HEK293T (cell line): Measurements from ENCODE around the gene CDK7.

Experiments
- CTCF ChIA-PET: fragments of 350-600 bp; formaldehyde crosslinking; extraction: SDS; loops from one replicate; lab custom pipeline; 2021; ENCODE audit warnings: antibody characterized with exemption, inconsistent platforms; lab: Yijun Ruan, JAX
- POLR2A ChIA-PET: fragments of 350-600 bp; formaldehyde crosslinking; extraction: SDS; loops from one replicate; lab custom pipeline; 2020; ENCODE audit warnings: antibody characterized with exemption, inconsistent platforms; lab: Yijun Ruan, JAX
- DNase-seq: peaks from one replicate; pipeline ENCODE4 v3.0.0; 2012; ENCODE audit warnings: mixed read lengths; ENCODE audit errors: extremely low spot score
- ARNT ChIP-seq: fragments of 450-650 bp; IDR thresholded peaks from 2 replicates; pipeline ENCODE4 v1.6.1; 2017; ENCODE audit warnings: mild to moderate bottlenecking
- BHLHE40 ChIP-seq: fragments of 450-650 bp; IDR thresholded peaks from 2 replicates; pipeline ENCODE4 v1.6.1; 2016; ENCODE audit warnings: mild to moderate bottlenecking, moderate library complexity, borderline replicate concordance
- CTBP1 ChIP-seq: fragments of 450-650 bp; IDR thresholded peaks from 2 replicates; pipeline ENCODE4 v1.6.1; 2016; ENCODE audit warnings: borderline replicate concordance
- ELF4 ChIP-seq: fragments of 450-650 bp; IDR thresholded peaks from 2 replicates; pipeline ENCODE4 v1.6.1; 2017; ENCODE audit warnings: antibody characterized with exemption
- FOXA1 ChIP-seq: fragments of 450-650 bp; IDR thresholded peaks from 2 replicates; pipeline ENCODE4 v1.6.1; 2016; ENCODE audit warnings: mild to moderate bottlenecking
- FOXK2 ChIP-seq: fragments of 450-650 bp; IDR thresholded peaks from 2 replicates; pipeline ENCODE4 v1.6.1; 2016; ENCODE audit warnings: mild to moderate bottlenecking
- FOXM1 ChIP-seq: fragments of 450-650 bp; IDR thresholded peaks from 2 replicates; pipeline ENCODE4 v1.6.1; 2017; ENCODE audit warnings: mild to moderate bottlenecking, borderline replicate concordance
- HDGF ChIP-seq: fragments of 450-650 bp; IDR thresholded peaks from 2 replicates; pipeline ENCODE4 v1.6.1; 2017; ENCODE audit warnings: antibody characterized with exemption, borderline replicate concordance
- L3MBTL2 ChIP-seq: fragments of 450-650 bp; conservative IDR thresholded peaks from 2 replicates; pipeline ENCODE4 v1.6.1; 2016; ENCODE audit warnings: mild to moderate bottlenecking
- LEF1 ChIP-seq: fragments of 450-650 bp; IDR thresholded peaks from 2 replicates; pipeline ENCODE4 v1.6.1; 2017; ENCODE audit warnings: mild to moderate bottlenecking, borderline replicate concordance
- NFRKB ChIP-seq: fragments of 450-650 bp; IDR thresholded peaks from 2 replicates; pipeline ENCODE4 v1.6.1; 2016; ENCODE audit warnings: mild to moderate bottlenecking, moderate library complexity
- SP1 ChIP-seq: fragments of 450-650 bp; IDR thresholded peaks from 2 replicates; pipeline ENCODE4 v1.6.1; 2017
- SUZ12 ChIP-seq: fragments of 450-650 bp; IDR thresholded peaks from 2 replicates; pipeline ENCODE4 v1.6.1; 2016; ENCODE audit warnings: mild to moderate bottlenecking
- TARDBP ChIP-seq: fragments of 450-650 bp; IDR thresholded peaks from 2 replicates; pipeline ENCODE4 v1.6.1; 2016
- ZNF384 ChIP-seq: fragments of 450-650 bp; IDR thresholded peaks from 2 replicates; pipeline ENCODE4 v1.6.1; 2016
- TF ChIP-seq, protein P1 (sequence below): fragments of 450-650 bp; IDR thresholded peaks from 2 replicates; pipeline ENCODE4 v1.6.1; 2016

The CDK7 gene

GRCh38 chr5:69295088-69295754 is 60.5 kb downstream of the CDK7 start:
- ChIA-PET POLR2A (no interaction called here), CTCF (no interaction called here)
- no peak for TF ChIP-seq NFRKB
- no peak for TF ChIP-seq HDGF
- TF ChIP-seq CTBP1 = no peak
- no peak for TF ChIP-seq FOXA1
- no peak for TF ChIP-seq ZNF384
- no peak for TF ChIP-seq LEF1
- TF ChIP-seq TARDBP = no peak
- no peak for TF ChIP-seq FOXK2
- TF ChIP-seq ELF4 = no peak
- no peak for TF ChIP-seq SUZ12
- no peak for TF ChIP-seq BHLHE40
- no peak for TF ChIP-seq FOXM1
- no peak for DNase-seq

- DNase-seq = no peak
- ChIA-PET POLR2A (no interaction called here), CTCF (interaction anchor here (0.6 kb wide), 1 partner anchor 189 kb away, joined by 4 read pairs; no protein-coding TSS in a partner anchor)
- TF ChIP-seq FOXK2 (no peak), SP1 (no peak), ELF4 (no peak), ZNF384 (no peak), HDGF (no peak), CTBP1 (no peak), ARNT (no peak), SUZ12 (no peak), NFRKB (no peak), BHLHE40 (no peak), FOXM1 (no peak), L3MBTL2 (no peak)
- TF ChIP-seq, protein P1, sequence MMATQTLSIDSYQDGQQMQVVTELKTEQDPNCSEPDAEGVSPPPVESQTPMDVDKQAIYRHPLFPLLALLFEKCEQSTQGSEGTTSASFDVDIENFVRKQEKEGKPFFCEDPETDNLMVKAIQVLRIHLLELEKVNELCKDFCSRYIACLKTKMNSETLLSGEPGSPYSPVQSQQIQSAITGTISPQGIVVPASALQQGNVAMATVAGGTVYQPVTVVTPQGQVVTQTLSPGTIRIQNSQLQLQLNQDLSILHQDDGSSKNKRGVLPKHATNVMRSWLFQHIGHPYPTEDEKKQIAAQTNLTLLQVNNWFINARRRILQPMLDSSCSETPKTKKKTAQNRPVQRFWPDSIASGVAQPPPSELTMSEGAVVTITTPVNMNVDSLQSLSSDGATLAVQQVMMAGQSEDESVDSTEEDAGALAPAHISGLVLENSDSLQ = no peak
Observed at GRCh38 chr5:69299625-69300024, 64.9 kb downstream of the CDK7 start.

GRCh38 chr5:69300537-69301203 is 66.0 kb downstream of the CDK7 start:
- CTCF ChIA-PET = interaction anchor here (0.6 to 0.7 kb wide), 3 partner anchors 12 to 187 kb away, joined by 3 to 5 read pairs (median 4); no protein-coding TSS in a partner anchor
- POLR2A ChIA-PET = no interaction called here
- TF ChIP-seq ZNF384 (no peak), ELF4 (no peak)
- DNase-seq = no peak

- CTCF ChIA-PET = no interaction called here
- TF ChIP-seq SP1 = no peak
- TF ChIP-seq LEF1 = no peak
- no peak for TF ChIP-seq ELF4
- no peak for TF ChIP-seq FOXK2
- no peak for TF ChIP-seq TARDBP
- no peak for TF ChIP-seq FOXM1
- TF ChIP-seq ZNF384 = no peak
- no peak for TF ChIP-seq L3MBTL2
- no peak for TF ChIP-seq NFRKB
- no peak for TF ChIP-seq BHLHE40
- TF ChIP-seq, protein P1 = no peak
- no peak for TF ChIP-seq HDGF
- TF ChIP-seq ARNT = no peak
- TF ChIP-seq CTBP1 = no peak
- no peak for TF ChIP-seq SUZ12
- no peak for TF ChIP-seq FOXA1
- DNase-seq = no peak
- POLR2A ChIA-PET = no interaction called here
Observed at GRCh38 chr5:69305512-69305911, 70.8 kb downstream of the CDK7 start.

- TF ChIP-seq TARDBP (no peak), HDGF (no peak), L3MBTL2 (no peak), LEF1 (no peak), FOXM1 (no peak), NFRKB (no peak), FOXK2 (no peak), SP1 (no peak), ZNF384 (no peak), FOXA1 (no peak)
- TF ChIP-seq, protein P1 = no peak
- ChIA-PET CTCF (no interaction called here), POLR2A (no interaction called here)
- DNase-seq = no peak
Observed at GRCh38 chr5:69308046-69308553, 73.4 kb downstream of the CDK7 start.

- POLR2A ChIA-PET = no interaction called here
- CTCF ChIA-PET = no interaction called here
- no peak for DNase-seq
- no peak for TF ChIP-seq NFRKB
- TF ChIP-seq ZNF384 = no peak
- no peak for TF ChIP-seq TARDBP
- TF ChIP-seq SUZ12 = no peak
- TF ChIP-seq L3MBTL2 = no peak
- TF ChIP-seq FOXA1 = no peak
- TF ChIP-seq FOXM1 = no peak
- no peak for TF ChIP-seq BHLHE40
- no peak for TF ChIP-seq FOXK2
- TF ChIP-seq, protein P1 = no peak
- TF ChIP-seq SP1 = no peak
- TF ChIP-seq ARNT = no peak
- no peak for TF ChIP-seq LEF1
- TF ChIP-seq HDGF = no peak
- no peak for TF ChIP-seq CTBP1
Observed at GRCh38 chr5:69309380-69309779, 74.7 kb downstream of the CDK7 start.
